Measurements from ENCODE around the gene MTHFSD. TPM values are rescaled to one million over a fixed set of nuclear protein-coding genes. Genes with fewer than 3 reads are reported as not detected.

The MTHFSD gene
- total RNA-seq, 1 experiment from 2014 or later: 11.9 TPM

GRCh38 chr16:86496929-86497461 lies 58.0 kb downstream of the MTHFSD start:
- no peaks in the 10 kb centered on the region for H3K9me3 ChIP-seq (ENCODE audit: low read length)
- CTCF ChIA-PET: no interaction called here
- H4K20me1 ChIP-seq (ENCODE audit: low read length): no peaks in the 10 kb centered on the region
- H3F3A ChIP-seq (ENCODE audit: low read length, unreplicated experiment): no peaks in the 10 kb centered on the region
- H3K79me2 ChIP-seq (ENCODE audit: low read length): no peaks in the 10 kb centered on the region
- DNase-seq (no peak), ATAC-seq (no peak)
- intact Hi-C loops (cut with micrococcal nuclease): no loop called here
- no peak for TF ChIP-seq EZH2 (IDR thresholded peaks at IDR 0.05; ENCODE audit: low read length, unreplicated experiment)
- no TSS peak for BruUV-seq (replicated peaks)
- no peak overlapping the region for H2AFZ ChIP-seq (ENCODE audit: low read length)
- H3K36me3 ChIP-seq (ENCODE audit: low read depth, low read length): no peaks in the 10 kb centered on the region
- no peaks in the 10 kb centered on the region; the same call in 1 of the 2 replicates for H3K4me1 ChIP-seq (ENCODE audit: insufficient read depth, low read length)
- peaks cover 89% of the 10 kb centered on the region for H3K27me3 ChIP-seq (ENCODE audit: low read length)
- H3K4me2 ChIP-seq (ENCODE audit: low read length): no peak overlapping the region
- POLR2A ChIA-PET (ENCODE audit: unreplicated experiment): no interaction called here
- no peaks in the 10 kb centered on the region for H3K9me2 ChIP-seq (replicated peaks; ENCODE audit: low read length)
- H3K27ac ChIP-seq (ENCODE audit: low read length): no peak overlapping the region
- H3K9ac ChIP-seq (ENCODE audit: low read length): no peak overlapping the region
- H3K4me3 ChIP-seq (ENCODE audit: low read length): no peak overlapping the region

- Histone ChIP-seq H3F3A (ENCODE audit: low read length, unreplicated experiment) (no peaks in the 10 kb centered on the region), H3K27me3 (ENCODE audit: low read length) (peaks cover 89% of the 10 kb centered on the region), H4K20me1 (ENCODE audit: low read length) (no peaks in the 10 kb centered on the region), H3K79me2 (ENCODE audit: low read length) (no peaks in the 10 kb centered on the region), H3K4me2 (ENCODE audit: low read length) (no peak overlapping the region), H3K9me2 (replicated peaks; ENCODE audit: low read length) (no peaks in the 10 kb centered on the region), H3K9ac (ENCODE audit: low read length) (no peak overlapping the region), H3K4me3 (ENCODE audit: low read length) (no peak overlapping the region), H3K9me3 (ENCODE audit: low read length) (no peaks in the 10 kb centered on the region), H3K36me3 (ENCODE audit: low read depth, low read length) (no peaks in the 10 kb centered on the region), H2AFZ (ENCODE audit: low read length) (no peak overlapping the region), H3K4me1 (ENCODE audit: insufficient read depth, low read length) (peaks cover 5% of the 10 kb centered on the region; the same call in 1 of the 2 replicates), H3K27ac (ENCODE audit: low read length) (no peak overlapping the region)
- ATAC-seq (no peak), DNase-seq (no peak)
- TF ChIP-seq EZH2phosphoT487 (IDR thresholded peaks at IDR 0.05; ENCODE audit: borderline replicate concordance, low read length) (no peak), EZH2 (IDR thresholded peaks at IDR 0.05; ENCODE audit: low read length, unreplicated experiment) (peak; percentile 14)
- ChIA-PET POLR2A (ENCODE audit: unreplicated experiment) (no interaction called here), CTCF (no interaction called here)
- intact Hi-C loops (cut with micrococcal nuclease): no loop called here
- BruUV-seq (replicated peaks): no TSS peak
Observed at GRCh38 chr16:86496262-86496928, 58.6 kb downstream of the MTHFSD start.

GRCh38 chr16:86495756-86496261 lies 59.2 kb downstream of the MTHFSD start:
- Histone ChIP-seq H3K4me1 (ENCODE audit: insufficient read depth, low read length) (peaks cover 11% of the 10 kb centered on the region; the same call in 1 of the 2 replicates), H3K9ac (ENCODE audit: low read length) (no peak overlapping the region), H3K27ac (ENCODE audit: low read length) (no peak overlapping the region), H3K27me3 (ENCODE audit: low read length) (peaks cover 87% of the 10 kb centered on the region), H4K20me1 (ENCODE audit: low read length) (no peaks in the 10 kb centered on the region), H3F3A (ENCODE audit: low read length, unreplicated experiment) (no peaks in the 10 kb centered on the region), H3K4me3 (ENCODE audit: low read length) (no peak overlapping the region), H3K79me2 (ENCODE audit: low read length) (no peaks in the 10 kb centered on the region), H3K9me3 (ENCODE audit: low read length) (no peaks in the 10 kb centered on the region), H3K4me2 (ENCODE audit: low read length) (no peak overlapping the region), H3K9me2 (replicated peaks; ENCODE audit: low read length) (no peaks in the 10 kb centered on the region), H2AFZ (ENCODE audit: low read length) (no peak overlapping the region), H3K36me3 (ENCODE audit: low read depth, low read length) (no peaks in the 10 kb centered on the region)
- ChIA-PET POLR2A (ENCODE audit: unreplicated experiment) (no interaction called here), CTCF (no interaction called here)
- ATAC-seq: no peak
- TF ChIP-seq, protein P1, sequence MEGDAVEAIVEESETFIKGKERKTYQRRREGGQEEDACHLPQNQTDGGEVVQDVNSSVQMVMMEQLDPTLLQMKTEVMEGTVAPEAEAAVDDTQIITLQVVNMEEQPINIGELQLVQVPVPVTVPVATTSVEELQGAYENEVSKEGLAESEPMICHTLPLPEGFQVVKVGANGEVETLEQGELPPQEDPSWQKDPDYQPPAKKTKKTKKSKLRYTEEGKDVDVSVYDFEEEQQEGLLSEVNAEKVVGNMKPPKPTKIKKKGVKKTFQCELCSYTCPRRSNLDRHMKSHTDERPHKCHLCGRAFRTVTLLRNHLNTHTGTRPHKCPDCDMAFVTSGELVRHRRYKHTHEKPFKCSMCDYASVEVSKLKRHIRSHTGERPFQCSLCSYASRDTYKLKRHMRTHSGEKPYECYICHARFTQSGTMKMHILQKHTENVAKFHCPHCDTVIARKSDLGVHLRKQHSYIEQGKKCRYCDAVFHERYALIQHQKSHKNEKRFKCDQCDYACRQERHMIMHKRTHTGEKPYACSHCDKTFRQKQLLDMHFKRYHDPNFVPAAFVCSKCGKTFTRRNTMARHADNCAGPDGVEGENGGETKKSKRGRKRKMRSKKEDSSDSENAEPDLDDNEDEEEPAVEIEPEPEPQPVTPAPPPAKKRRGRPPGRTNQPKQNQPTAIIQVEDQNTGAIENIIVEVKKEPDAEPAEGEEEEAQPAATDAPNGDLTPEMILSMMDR (conservative IDR thresholded peaks at IDR 0.05; ENCODE audit: low read depth, low read length): no peak
- TF ChIP-seq EZH2phosphoT487 (IDR thresholded peaks at IDR 0.05; ENCODE audit: borderline replicate concordance, low read length) (no peak), EZH2 (IDR thresholded peaks at IDR 0.05; ENCODE audit: low read length, unreplicated experiment) (no peak)
- no TSS peak for BruUV-seq (replicated peaks)
- no peak for DNase-seq
- intact Hi-C loops (cut with micrococcal nuclease): no loop called here
